GM06990 (cell line): ENCODE results near the gene PJA1.

Experiments
- DNase-seq: peaks from one replicate; pipeline ENCODE4 v3.0.0-alpha.2; 2011; ENCODE audit not compliant: insufficient read length; ENCODE audit errors: extremely low read depth
- H3K27me3 ChIP-seq: replicated peaks from 2 replicates; pipeline ENCODE4 v1.6.0; 2011; ENCODE audit warnings: low read length; ENCODE audit not compliant: control insufficient read depth, insufficient read depth
- H3K36me3 ChIP-seq: 2 replicates; pipeline ENCODE4 v1.5.1; 2011; ENCODE audit warnings: low read length; ENCODE audit not compliant: control insufficient read depth, insufficient read depth
- H3K4me3 ChIP-seq: replicated peaks from 2 replicates; pipeline ENCODE4 v1.5.1; 2011; ENCODE audit warnings: low read depth, mild to moderate bottlenecking, control low read depth, low read length
- TF ChIP-seq, protein P1 (sequence below): IDR thresholded peaks from 2 replicates; pipeline ENCODE4 v1.5.1; 2011; ENCODE audit warnings: low read length, control low read depth, mild to moderate bottlenecking, inconsistent platforms; ENCODE audit not compliant: insufficient read depth, poor library complexity, severe bottlenecking

PJA1 gene

DNA sequence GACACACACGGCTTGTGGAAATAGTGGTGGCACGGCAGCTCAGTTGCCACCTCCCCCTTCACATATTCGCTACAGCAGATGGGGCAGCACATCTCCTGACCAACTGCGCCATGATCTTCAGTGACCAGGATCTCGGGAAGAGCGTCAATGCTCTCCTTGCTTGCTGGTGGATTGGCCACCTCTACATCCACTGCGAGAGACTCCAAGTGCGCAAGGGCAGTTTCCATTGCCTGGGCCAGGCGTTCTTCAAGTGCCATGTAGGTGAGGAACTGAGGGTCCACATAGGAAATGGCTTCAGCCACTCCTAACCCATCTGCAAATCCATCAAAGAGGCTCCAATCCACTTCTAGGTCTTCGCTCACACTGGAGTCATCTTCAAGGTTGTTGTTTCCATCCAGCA lies 3.9 kb downstream of the PJA1 start:
- Histone ChIP-seq H3K36me3 (peaks cover 3% of the 10 kb centered on the region), H3K4me3 (no peak overlapping the region), H3K27me3 (no peaks in the 10 kb centered on the region)
- no peak for DNase-seq
- TF ChIP-seq, protein P1, sequence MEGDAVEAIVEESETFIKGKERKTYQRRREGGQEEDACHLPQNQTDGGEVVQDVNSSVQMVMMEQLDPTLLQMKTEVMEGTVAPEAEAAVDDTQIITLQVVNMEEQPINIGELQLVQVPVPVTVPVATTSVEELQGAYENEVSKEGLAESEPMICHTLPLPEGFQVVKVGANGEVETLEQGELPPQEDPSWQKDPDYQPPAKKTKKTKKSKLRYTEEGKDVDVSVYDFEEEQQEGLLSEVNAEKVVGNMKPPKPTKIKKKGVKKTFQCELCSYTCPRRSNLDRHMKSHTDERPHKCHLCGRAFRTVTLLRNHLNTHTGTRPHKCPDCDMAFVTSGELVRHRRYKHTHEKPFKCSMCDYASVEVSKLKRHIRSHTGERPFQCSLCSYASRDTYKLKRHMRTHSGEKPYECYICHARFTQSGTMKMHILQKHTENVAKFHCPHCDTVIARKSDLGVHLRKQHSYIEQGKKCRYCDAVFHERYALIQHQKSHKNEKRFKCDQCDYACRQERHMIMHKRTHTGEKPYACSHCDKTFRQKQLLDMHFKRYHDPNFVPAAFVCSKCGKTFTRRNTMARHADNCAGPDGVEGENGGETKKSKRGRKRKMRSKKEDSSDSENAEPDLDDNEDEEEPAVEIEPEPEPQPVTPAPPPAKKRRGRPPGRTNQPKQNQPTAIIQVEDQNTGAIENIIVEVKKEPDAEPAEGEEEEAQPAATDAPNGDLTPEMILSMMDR: no peak

DNA sequence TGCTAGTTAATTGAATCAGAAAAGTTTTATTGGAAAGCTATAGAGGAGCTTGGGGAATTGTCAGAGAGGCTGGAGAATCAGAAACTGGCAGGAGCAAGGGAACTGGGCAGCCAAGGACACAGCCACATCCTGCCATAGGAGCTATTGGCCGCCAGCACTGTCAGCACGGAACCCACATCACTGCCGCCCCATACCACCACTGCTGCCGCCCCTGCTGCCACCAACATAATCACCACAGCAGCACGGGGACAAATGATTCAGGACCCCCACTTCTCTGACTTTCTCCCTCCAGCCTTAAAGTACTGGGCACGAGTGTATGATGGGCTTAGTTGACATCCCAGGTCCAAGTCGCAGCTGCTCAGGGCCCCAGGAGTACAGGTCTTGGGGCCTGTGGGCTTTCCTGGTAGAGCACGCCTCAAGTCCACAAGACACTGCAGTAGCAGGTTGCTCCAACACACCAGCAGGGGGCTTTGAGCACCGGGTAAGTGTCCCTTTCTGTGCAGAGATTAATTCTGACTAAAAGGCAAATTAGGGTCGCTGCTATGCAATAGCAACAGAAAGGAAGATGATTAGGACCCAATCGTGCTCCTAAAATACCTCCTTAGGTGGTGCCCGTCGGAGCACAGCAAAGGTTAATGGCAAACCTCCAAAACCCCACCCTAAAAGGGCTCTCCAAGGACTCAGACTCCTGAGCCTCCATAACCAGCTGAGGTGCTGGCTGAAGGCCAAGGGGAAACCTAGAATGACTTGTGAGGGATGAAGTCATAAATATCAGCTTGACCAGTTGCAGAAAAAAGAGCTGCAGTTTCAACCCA lies 6.9 kb downstream of the PJA1 start:
- TF ChIP-seq, protein P1: peak; percentile 70
- peak; percentile 29 for DNase-seq
- Histone ChIP-seq H3K36me3 (peaks cover 3% of the 10 kb centered on the region), H3K4me3 (no peak overlapping the region), H3K27me3 (no peaks in the 10 kb centered on the region)

DNA sequence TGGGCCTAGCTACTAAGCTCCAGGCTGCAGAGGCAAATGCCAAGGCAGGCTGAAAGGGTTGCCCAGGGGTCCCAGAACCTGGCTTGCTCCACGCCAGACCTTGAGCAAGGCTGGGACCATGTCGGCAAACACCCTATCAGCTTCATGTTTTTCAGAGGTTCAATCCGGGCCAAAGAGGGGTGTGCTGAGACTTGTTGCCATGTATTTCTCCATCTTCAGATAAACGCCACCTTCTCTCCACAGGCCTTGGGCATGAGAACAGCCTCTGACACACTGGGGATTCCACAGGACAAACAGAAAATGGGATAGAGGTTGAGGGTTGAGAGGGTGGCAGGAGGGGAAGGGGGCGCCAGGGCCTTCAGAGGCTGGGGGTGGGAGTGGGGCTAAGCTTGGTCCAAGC lies 8.6 kb downstream of the PJA1 start:
- H3K4me3 ChIP-seq: no peak overlapping the region
- DNase-seq: no peak
- H3K27me3 ChIP-seq: no peaks in the 10 kb centered on the region
- TF ChIP-seq, protein P1: no peak
- H3K36me3 ChIP-seq: peaks cover 3% of the 10 kb centered on the region

DNA sequence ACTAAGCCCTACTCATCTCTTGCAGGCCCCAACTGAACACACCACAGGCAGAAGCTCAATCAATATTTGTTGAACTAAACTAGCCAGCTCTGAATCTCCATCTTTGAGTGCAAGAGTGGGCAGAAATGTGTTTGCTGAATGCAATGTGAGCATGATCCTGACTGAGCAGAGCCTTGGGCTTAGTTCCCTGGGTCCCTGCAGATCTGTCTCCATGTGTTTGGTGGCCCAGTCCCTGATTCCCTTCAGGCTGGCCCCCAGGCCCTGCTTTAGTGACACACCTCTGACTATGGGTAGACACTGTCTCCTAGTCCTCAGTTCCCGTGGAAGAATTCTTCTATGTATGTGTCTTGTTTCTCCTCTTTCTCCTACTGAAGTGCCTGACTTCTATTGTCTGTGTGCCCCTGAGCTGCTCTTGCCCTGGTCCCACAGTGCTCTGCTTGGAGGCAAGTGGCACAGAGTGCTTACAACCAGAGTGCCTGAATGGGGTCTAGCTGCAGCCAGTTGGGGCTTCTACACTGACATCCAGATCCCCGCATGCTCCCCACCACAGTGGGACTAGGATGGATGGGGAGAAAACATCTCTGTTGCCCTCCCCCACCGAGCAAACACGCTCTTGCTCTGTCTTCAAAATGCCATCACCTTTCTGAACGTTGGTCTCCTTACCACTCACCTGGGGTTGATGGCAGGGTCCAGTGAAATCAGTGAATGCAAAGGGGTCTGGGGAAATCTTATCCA lies 9.3 kb downstream of the PJA1 start:
- Histone ChIP-seq H3K27me3 (no peaks in the 10 kb centered on the region), H3K36me3 (no peaks in the 10 kb centered on the region), H3K4me3 (no peak overlapping the region)
- DNase-seq: no peak
- TF ChIP-seq, protein P1: no peak

DNA sequence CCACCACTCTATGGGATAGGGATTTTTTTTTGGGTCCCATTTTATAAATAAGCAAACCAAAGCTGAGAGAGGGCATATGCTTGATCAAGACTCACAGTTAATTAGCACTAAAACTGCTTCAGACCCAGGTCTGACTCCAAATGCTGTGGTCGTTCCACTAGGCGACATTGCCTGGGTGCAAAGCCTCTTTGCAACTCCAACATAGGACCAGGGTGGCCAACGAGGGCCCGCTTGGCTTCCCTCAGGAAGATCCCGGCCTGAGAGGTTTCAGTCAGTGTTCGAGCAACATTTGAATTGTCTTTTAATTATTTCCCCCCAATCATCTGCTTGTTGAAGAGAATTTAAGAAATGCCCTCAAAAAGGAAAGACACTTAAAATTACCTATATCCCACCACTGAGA lies 11.2 kb downstream of the PJA1 start:
- Histone ChIP-seq H3K4me3 (no peak overlapping the region), H3K36me3 (no peaks in the 10 kb centered on the region), H3K27me3 (no peaks in the 10 kb centered on the region; the same call in 1 of the 2 replicates)
- no peak for DNase-seq
- TF ChIP-seq, protein P1: no peak
